ENCODE measurements around the gene CADPS.

The CADPS gene

DNA sequence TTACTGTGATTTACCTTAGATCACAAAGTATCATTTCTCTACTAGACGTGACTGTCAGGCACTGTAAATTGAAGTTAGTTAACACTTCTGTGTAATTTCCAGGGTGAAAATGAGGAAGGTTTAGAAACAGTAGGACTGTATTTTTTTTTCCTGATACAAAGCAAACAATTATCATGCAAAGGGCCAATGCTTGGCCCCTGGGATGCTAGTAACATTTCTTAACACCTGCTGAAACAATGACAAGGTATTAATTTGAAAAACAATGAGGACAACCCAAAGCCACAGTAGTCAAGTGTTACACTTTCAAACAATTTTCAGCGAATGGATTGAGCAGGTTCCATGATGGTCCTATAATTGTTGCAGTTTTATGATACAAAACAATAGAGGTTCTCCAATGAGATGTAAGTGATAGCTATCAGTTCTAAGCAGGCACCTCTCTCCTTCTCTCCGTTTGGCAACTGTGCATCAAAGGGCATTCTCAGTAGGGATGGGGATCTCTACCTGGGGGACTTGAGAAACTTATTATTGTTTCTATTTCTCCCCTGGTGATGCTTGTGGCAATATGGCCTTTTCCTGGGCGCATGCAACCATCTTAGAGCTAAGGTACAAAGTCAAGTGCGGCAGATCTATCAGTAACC, 435.9 kb downstream of the CADPS start:
- no peak for DNase-seq (ENCODE audit: low spot score)

DNA sequence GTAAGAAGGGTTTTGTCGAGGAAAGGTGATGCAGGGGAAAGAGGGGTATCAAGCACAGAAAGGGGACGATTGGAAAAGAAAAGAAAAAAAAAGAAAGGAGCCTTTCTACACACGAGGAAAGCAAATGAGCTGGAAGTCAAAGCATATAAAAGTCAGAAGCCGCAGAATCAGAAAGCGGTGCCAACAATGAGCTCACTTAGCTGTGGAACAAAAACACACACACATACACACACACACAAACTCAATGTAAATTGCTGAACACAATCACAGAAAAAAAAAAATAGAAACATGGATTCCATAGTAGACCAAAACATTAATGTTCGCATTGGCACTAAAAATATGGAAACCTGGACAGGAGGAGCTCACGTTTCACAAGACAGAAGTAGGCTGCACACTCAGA, 438.4 kb downstream of the CADPS start:
- DNase-seq (ENCODE audit: low spot score), result no peak

DNA sequence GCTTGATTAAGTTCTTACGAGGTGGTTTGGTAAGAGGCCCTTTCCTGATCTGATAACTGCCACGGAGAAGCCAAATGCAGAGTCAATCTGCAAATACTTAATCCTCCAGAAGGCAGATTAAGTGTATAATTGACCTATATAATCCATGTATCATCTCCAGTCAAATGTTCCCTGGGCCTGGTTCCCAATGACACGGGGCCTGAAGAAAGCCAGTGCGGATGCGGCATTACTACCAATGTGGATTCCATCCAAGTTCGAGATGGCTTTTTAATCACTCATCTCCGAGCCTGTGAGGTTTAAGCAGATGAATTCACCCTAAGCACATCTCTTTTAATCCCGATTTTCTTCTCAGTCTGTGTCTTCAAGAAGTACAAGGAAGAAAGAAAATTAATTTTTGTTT, 441.8 kb downstream of the CADPS start:
- no peak for DNase-seq (ENCODE audit: low spot score)

DNA sequence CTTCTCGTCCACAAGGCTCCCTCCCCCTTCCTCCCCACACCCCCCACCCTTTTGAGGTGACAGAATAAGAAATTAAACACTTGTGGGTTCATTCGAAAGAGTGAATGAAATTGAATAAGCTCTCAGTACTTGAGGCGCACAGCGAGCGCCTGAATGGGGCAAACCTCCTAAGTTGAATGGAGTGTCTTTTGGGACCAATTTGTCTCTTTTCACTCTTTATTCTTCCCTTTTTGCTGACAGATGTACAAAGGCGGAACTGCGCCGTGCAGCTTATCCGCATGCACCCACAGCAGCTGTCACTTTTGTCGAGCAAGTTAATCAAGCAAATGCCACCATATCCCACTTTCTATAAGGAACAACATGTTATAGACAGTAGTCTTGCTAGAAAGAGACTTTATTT, 454.0 kb downstream of the CADPS start:
- no peak for DNase-seq (ENCODE audit: low spot score)

DNA sequence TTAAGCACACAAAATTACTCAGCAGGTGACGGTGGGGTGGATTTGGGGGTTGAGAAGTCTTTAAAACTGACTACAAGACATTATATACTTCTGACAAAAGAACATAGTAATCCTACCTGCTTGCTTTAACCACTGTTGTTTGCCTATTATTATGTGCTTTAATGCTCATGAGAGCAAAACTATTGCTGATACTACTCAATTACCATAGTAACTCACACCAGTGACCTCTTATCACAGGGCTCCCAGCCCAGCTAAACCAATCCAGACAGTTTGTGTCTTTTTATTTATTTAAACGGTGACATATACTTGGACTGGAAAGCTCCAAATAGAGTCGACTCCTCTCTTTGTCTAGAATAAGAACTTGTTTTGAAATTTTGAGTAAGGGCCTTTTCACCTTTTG, 459.1 kb downstream of the CADPS start:
- DNase-seq (ENCODE audit: low spot score), result no peak

DNA sequence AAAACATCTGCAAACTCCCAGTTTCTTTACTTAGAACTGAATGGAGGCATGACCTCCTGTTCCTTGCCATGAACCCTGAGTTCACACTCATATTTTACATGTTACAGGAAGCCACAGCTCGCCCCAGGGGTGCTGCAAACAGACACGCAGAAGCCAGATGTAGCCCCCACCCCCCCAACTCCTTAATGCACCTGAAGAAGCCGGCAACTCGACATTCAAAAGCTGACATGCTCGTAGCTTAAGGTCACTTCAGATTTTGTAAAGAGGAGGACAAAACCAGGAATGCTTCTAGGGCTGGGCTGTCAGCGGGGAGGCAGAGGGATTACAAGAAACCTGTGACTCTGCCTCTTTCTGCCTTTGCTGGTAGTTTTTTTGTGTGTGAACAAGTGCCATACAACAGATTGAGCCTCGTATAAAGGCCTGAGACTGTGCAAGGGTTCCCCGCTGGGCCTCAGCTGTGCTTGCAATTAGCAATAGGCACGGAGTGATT, 459.9 kb downstream of the CADPS start:
- no peak for DNase-seq (ENCODE audit: low spot score)

DNA sequence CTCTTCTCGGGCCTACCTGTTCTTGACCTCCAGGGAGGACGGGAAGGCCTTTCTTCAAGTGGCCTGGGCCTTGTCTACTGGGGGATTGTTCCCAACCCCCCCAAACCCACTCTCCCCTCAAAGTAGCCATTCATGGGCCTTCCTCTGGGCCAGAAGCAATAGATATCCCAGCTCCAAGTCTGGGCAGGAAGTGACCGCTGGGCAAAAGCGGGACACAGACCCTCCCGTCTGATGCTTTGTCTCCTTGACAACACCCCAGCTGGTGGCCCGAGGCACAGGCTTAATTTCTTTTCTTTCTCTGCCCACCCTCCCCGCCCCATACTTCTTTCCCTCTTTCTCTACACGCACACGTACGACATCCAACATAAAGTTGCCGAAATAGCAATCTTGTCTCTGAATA, 460.4 kb downstream of the CADPS start:
- no peak for DNase-seq (ENCODE audit: low spot score)

DNA sequence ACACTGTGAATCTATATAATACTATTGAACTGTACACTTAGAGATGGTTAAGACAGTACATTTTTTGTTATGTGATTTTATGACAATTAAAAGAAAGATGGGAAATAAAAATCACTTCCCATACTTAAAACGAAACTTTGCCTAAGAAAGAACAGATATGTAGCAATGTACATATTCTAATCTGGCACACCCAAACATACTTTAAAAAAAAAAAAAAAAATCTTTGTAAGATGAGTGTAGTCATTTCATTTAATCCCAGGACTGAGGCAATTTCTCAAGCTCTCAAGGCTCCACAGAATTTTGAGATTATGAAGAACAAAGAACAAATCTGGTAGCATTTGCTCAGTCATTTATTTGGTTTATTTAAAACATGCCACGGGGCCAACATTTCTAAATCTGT, 461.5 kb downstream of the CADPS start:
- DNase-seq (ENCODE audit: low spot score), result no peak

DNA sequence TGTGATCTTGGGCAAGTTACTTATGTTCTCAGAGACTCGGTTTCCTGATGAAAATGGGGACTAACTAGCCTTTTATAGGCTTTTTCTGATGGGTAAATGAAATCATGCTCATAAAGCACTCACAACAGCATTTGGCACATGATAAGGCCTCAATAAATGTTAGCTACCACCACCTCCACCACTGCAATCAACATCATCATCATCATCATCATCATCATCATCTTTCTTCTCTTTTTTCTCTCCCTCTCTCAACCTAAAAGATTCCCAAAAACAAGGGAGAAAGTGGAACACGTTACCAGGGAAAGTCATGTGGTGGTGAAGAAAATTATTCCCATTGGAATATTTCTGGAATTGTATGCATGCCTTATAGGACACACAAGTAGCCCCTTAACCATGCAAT, 468.3 kb downstream of the CADPS start:
- no peak for DNase-seq (ENCODE audit: low spot score)

DNA sequence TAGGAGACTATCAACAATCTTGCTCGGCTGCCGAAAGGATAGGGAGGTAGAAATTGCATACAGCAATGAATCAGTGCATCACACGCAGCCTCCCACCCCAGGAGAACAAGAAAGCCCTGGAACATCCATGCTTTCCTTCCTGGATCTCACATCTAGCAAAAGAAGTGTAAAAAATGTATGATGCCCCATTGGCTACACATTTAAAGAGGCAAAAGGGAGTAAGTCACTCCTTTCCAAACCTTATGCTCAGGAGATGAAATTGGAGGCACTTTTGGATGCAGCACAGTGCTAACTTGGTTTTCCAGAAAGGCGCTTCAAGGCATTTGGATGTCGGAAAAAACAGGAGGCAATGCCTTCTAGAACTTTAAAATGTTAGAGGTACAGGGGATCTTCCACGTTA, 469.6 kb downstream of the CADPS start:
- DNase-seq (ENCODE audit: low spot score), result no peak

DNA sequence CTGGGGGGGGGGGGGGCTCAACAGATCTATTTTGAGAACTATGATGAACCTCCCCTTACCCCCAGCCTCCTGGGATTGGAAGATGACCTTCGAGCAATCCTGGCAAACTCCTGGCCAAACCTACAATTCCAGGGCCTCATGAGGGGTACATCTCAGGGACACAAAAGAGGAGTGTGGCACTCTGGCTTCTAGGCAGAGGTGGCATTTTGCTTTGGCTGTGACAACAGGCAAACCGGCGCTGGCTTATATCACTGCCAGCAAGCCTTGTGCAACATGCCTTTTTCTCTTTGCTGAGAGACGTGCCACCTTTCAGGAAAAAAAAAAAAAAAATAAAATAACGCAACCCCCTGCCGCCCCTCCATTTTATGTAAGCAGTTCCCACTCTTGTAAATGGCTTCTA, 470.1 kb downstream of the CADPS start:
- no peak for DNase-seq (ENCODE audit: low spot score)

DNA sequence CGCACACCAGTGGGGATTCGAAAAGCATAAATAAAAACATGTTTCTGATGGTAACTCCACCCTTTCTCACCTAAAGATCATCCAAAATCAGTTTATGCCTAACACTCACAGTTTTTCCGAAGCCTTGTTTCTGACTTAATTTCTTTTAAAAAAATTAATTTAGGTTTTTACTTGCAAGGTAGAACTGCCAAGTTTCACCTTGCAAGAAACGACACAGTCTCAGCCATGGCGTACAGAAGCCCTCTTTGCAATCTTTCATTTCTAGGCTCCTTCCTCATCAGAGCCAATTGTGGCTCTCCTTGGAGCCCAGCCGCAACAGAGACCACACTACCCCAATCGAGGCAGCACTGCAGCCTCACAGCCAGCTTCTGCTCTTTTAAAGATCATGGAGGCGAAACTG, 470.9 kb downstream of the CADPS start:
- no peak for DNase-seq (ENCODE audit: low spot score)

DNA sequence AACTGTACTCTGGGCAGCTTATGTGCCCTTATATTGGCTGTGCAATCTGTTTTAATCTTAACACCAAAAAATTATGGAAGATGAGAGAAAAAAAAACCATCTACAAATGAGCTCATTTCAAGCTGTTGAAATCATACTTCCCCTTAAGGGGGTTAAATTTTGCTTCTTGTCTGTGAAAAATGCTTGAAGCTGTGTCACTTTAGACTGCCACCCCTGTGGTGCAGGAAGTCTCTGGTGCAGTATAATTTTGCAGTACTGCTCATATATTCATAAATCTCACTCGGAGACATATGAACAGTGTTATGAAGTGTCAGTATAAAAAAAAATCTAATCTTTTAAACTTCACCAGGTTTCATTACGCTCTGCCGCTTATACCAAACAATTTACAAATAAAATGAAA, 471.5 kb downstream of the CADPS start:
- no peak for DNase-seq (ENCODE audit: low spot score)

DNA sequence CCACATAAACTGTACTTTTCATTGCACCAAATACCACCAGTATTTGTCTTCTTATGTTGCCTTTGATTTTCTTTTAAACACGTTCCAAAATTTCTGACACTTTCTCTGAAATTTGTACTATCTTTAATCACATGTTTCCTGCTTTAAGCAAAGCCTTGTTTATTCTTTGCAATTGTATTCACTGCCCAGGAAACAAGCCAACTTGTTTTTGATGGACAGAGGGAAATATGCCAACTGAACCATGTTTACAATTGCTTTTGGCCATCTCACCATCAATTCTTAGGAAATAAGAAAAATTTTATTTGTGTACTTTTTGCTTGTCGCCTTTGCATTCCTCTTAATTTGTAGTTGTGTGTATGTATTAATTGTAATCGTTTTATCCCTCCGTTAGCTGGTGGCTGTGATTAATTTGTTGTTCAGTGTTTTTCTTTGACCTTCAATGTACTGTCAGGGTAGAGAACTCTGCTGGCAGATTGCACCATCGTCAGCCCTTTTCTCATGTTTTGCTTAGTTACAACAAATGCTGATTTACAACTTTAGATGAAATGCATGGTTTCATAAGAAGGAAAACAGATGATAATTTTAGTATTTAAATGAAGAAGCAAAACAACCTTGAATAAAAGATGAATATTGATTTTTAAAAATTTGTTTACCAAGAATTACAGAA, 482.5 kb downstream of the CADPS start:
- DNase-seq (ENCODE audit: low spot score), result no peak

DNA sequence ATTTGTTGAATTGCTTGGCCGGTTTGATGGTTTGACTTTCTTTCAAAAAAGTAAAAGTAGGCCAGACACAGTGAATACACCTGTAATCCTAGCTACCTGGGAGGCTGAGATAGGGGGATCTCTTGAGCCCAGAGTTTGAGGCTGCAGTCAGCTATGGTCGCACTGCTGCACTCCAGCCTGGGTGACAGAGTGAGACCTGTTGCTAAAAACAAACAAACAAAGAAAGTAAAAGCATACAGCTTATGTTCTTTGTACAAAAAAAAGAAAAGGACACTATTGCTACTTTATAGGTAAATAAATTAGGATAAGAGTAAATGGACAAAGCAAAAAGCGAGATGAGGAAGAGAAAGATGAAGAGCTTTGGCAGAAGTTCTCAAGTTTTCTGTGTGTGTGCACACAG, 488.0 kb downstream of the CADPS start:
- DNase-seq (ENCODE audit: low spot score), result no peak

DNA sequence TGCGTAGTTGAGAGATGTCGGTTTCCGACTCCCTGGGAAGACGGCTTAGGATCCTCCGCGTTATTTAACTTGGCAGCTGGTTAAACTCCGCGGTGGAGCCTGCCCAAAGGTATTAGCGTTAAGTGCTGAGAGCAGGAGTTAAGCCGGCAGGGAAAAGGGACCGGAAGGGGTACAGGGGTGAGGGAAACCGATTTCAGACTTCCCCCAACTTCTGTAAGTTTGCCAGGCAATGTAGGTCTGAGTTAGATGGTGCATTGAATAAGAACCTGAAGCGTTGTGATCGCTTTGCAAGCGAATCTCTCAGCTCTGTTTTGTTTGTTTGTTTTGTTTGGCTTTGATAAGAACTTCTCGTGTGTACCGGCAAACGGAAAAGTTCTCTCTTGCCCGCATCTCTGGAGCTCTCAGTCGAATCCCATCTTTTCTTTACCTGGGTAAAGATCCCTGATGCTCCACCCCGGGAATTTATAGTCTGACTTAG, 495.9 kb downstream of the CADPS start:
- no peak for DNase-seq (ENCODE audit: low spot score)

DNA sequence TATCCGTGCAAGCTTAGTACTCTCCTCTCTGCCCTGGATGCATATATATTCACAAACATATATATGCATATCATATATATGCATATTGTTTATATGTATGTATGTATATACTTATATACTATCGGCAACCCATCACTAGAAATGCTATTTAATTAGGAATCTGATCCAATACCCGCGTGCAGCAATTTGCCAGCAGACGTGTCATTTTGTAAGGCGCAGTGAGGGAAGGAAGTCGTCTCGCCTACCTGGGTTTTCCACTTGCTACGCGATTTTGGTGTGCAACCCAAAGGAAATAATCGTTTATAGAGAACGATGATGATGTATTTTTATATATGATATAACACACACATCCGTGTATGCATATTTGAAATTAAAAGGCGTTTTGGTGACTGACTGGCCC, 496.3 kb downstream of the CADPS start:
- no peak for DNase-seq (ENCODE audit: low spot score)

DNA sequence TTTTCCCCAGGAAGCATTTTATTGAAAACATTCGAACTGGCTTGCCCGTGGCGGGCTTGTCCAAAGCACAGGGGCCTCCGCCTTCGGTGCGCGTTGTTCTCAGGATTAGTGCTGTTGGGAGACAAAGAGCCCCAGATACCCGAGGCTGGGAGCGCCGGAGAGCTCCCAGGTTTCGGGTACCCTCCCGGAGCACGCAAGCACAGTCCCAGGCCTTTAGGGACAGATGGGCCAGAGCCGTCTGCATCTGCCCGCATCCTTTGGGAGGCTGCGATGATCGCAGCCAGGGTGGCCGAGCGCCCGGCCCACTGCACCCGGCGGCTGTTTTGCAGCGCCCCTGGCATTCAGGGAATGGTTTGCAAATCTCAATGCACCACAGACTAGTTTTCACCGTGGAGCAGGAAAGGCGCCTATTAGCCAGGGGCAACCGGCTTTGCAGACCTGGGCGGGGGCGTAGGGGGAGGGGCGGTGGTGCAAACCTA, 496.9 kb downstream of the CADPS start:
- DNase-seq (ENCODE audit: low spot score), result no peak

DNA sequence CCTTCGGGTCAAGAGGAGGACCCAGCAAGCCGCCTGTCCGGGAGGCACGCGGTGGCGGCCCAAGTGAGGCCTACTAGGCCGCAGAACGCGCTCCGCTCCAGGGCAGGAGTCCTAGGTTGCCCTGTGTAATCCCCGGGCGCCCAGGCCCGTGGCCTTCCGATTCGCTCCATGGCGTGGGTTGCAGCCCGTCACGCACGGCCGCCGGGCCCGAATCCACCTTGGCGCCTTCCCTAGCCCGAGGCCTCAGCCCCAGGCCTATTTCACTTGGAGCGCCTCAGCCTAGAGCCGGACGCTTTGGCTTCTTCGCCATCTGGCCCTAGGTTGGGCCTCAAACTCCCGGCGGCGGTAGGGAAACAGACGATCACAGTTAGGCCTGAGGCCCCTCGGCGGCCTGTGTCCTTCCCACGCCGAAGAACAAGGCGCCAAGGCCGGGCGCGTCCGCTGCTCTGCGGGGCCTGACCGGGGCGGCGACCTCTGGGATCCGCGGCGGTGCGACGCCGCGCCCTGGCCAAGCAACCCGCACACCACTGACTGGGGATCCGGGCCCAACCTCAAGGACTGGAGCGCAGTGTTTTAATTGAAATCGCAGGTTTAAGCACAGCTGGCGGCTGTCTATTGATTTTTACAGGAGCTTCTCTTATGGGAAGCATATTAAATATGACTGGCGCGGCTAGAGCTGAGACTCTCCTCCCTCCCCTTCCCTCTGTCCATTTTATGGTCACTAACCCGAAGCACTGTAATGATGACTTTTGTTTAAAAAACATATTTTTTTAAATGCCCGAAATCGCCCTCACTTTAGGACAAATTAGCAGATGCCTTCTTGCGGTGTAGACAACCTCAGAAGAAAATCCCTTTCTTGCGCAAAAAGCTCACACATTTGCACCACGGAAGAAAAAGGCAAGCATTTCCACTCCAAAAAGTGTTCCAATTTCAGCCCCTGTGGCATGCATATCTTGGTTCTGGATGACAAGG, 498.0 kb downstream of the CADPS start:
- no peak for DNase-seq (ENCODE audit: low spot score)

DNA sequence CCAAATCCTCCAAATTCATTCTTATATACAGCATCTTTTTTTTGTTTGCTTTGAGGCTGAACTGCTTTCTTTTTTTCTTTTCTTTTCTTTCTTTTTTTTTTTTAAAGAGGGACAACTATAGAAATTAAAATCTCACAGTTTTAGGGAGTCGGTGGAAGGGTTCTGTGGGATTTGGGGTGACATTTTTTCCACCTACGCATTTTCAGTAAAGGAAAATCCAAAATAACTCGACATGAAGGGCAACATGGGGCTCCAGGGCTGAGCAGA, 498.8 kb downstream of the CADPS start:
- no peak for DNase-seq (ENCODE audit: low spot score)

DNA sequence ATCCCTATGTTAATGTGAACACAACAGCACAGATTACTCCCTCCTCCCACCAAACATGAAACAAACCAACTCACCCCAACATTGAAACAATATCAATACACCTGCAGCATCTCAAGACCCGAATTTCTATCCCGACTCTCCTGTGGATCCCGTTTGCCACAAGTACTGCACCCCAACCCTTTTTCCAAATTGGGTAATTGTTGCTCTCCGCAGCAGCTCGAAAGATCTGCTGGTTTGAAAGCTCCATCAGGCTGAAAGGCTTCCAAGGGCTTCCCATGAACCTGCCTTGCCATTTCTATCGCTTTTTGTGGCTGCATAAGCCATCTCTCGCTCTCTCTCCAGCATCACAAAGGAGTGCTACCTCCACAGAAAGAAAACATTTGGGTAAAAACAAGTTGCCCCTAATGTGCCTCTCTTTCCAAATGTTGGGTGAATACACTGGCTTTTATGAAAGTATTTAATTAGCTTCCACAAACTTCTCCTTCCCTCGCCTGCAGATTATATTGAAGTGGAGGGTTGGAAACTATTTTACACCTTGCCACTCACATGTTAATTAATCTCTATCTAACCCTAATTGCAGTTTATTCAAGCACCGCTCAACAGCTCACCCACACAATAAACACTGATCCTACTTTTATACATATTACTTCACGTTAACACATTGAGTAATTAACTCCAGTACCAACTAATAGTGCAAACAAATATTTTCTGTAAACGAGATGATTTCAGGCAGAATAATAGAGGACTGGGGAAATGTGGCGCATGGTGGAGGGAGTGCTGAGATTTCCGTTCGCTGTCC, 499.4 kb downstream of the CADPS start:
- DNase-seq (ENCODE audit: low spot score), result no peak
